HK-2 (cell line): ENCODE data around the gene CDC42EP5.

Experiments
- DNase-seq: peaks from one replicate; pipeline ENCODE4 v3.0.0-alpha.2; 2018; ENCODE audit not compliant: unreplicated experiment

Gene CDC42EP5

DNA sequence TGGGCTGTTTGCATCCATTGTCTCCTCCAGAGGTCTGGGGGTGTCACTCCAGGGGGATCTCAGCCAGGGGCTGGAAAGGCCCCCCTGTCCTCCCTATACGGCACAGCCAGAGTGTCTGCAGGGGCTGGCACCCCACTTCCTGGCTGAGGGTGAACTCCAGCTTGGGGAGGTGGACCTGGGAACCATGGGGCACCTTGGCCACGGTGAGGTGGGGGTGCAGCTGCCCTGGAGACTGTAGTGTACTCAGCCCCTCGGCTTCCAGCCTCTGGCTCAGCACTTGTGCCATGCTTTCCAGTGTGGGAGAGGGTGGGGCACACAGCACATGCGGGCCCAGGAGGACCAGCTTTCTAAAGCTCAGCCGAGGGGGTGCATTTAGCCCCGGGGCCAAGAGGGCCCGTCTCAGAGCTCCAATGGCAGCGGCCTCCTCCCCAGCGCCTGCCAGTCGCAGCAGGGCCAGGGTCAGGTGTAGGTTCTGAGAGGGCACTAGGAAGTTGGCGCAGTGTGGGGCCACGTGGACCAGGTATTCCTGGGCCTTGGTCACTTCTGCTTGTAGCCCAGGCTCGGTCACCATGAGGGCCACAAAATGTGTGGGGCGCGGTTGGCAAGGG, 10.9 kb downstream of the CDC42EP5 start:
- no peak for DNase-seq

DNA sequence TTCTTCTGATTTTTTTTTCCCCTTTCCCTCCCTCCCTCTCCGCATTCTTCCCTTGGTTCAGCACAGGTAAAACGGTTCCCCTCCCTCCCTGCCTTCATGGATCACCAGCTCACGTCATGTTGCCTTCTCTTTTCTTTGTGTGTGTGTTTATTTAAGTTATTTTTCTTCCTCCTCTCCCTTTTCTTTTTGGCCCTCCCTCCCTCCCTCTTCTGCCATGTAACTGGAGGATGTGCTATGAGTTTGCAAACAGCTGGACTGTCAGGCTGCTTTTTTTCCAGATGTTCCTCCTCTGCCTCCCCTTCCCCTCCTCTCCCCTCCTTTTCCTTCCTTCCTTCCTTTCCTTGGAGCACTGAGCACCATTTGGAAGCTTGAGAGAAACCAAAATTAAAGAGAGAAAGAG, 11.5 kb downstream of the CDC42EP5 start:
- no peak for DNase-seq

DNA sequence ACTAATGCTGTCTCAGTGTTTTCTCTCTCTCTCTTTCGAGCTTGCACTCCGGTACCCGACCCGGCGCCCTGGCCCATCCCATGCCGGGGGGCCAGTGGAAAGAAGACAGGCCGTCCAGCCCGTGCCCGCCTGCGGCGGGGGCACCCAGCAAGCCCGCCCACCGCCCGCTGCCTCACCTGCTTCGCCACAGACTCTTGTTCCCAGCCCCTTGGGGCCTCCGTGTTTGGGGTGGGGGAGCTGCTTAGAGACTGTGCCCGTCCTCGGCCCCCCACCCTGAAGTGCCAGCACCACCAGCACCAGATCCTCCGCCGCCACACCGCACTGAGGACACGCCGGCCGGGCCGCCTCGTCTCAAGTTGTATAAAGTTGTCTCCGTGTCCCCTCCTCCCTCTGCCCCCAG, 11.9 kb downstream of the CDC42EP5 start:
- no peak for DNase-seq

GRCh38 chr19:54460230-54461005, 12.7 kb downstream of the CDC42EP5 start:
- DNase-seq = no peak

GRCh38 chr19:54459282-54460229, 13.5 kb downstream of the CDC42EP5 start:
- no peak for DNase-seq

- DNase-seq = no peak
Observed at GRCh38 chr19:54458648-54459281, 14.3 kb downstream of the CDC42EP5 start.

- no peak for DNase-seq
Observed at GRCh38 chr19:54457773-54458647, 15.1 kb downstream of the CDC42EP5 start.

GRCh38 chr19:54456423-54457373, 16.4 kb downstream of the CDC42EP5 start:
- no peak for DNase-seq

- DNase-seq = no peak
Observed at GRCh38 chr19:54455786-54456422, 17.2 kb downstream of the CDC42EP5 start.

DNA sequence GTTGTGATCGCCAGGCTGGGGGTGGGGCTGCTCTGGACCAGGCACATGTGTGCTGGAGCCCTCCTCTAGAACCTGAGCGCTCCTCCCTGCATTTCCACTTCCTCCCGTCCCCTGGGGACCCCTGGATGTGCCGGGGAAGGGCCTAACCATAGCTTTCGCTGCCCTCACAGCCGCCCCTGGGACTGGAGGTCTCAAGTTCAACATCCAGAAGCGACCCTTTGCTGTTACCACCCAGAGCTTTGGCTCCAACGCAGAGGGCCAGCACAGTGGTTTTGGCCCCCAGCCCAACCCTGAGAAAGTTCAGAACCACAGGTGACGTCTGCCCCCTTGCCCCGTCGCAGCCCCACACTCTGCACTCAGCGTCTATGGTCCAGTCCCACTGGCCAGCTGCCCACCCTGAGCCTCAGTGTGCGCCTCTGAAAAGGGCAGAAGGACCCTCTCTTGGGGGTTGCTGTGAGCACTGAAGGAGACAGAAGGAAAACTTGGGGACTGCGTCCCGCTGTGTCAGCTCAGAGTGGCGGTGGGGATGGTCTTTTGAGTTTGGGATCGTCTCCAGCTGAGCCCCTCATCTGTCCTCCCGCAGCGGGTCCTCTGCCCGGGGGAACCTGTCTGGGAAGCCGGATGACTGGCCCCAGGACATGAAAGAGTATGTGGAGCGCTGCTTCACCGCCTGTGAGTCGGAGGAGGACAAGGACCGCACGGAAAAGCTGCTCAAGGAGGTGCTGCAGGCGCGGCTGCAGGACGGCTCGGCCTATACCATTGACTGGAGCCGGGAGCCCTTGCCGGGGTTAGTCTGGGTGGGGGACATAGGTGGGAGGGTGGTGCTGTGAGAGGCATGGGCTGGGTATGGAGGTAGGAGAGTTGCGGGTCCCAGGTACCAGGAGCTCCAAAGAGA, 18.1 kb downstream of the CDC42EP5 start:
- DNase-seq = no peak

- no peak for DNase-seq
Observed at GRCh38 chr19:54453921-54454780, 18.9 kb downstream of the CDC42EP5 start.

DNA sequence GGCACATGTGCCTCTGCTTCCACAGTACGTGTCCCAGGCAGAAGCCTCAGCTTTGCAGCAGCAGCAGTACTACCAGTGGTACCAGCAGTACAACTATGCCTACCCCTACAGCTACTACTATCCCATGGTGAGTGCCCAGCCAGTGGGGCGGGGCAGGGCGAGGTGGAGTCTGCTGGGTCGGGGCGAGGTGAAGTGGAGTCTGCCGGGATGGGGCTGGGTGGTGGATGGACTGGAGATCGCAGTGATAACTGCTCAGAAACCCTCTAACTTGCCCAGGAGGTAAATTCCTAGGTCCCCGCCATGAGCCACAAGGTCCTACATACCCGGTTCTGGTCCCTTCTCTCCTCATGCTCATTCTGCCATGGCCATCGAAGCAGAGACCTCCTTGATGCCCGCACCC, 20.5 kb downstream of the CDC42EP5 start:
- no peak for DNase-seq

GRCh38 chr19:54451997-54452396, 21.1 kb downstream of the CDC42EP5 start:
- no peak for DNase-seq

- no peak for DNase-seq
Observed at GRCh38 chr19:54451331-54451871, 21.7 kb downstream of the CDC42EP5 start.

DNA sequence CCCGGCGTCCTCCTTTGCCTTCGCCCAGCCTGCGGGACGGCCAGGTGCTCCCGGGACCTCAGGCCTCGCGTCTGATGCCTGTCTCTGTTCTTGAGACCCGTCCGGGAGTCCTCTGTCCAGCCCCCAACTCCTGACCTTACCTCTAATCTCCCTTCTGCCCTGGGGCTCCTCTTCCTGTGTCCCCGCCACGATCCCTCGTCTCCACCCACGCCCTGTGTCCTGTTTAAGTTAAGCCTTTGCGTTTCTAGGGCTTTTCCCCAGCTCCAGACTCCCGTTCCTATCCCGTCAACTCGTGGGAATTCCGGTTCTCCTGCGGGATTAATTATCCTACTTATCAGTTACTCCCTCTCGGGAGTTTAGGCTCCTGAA, 23.4 kb downstream of the CDC42EP5 start:
- DNase-seq = no peak

DNA sequence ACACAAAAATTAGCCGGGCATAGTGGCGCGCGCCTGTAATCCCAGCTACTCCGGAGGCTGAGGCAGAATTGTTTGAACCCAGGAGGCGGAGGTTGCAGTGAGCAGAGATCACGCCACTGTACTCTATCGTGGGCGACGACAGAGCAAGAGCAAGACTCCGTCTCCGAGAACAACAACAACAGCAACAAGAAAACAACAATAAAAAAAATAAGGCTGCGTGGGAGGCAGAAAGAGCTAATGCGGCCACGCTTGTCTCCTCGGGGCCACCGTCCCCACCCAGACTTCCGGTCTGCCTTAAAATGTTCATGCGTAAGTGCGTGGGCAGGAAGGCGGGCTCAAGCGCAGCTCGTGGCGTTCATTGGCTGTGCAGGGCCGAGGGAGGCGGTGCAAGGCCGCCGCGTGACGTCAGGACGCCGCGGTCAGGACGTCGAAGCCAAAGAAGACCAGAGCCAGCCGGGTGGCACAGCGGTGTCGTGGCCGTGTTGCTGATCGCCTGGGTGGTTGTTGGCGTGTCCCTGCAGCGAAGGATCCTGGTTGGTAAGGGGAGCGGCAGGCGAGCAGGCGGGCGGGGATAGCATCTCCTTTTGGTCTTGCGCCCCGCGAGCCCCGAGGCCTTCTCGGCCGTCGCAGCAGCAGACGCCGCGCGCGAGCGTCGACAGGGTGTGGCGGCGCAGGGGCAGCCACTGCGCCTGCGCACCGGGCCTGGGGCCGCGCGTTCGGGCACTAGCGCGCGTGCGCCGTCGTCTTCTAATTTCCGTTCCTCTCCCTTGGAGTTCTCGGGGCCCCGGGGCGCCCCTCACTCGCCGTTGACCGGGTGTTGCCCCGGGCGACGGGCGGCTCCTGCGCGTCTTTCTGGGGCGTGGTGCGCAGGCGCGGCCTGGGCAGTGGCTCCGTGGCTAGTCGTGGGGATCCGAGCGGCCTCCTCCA, 24.1 kb downstream of the CDC42EP5 start, which contains the start of gene LENG8:
LENG8 (plus strand) TSS at position 426 of the 927 bp plus-strand sequence. CDS start 2,146 bp downstream, outside the sequence.
- DNase-seq = peak; percentile 99
